GM12878 (cell line): Measurements from ENCODE around the gene CREBBP. TPM values are rescaled to one million over a fixed set of nuclear protein-coding genes. Genes with fewer than 3 reads are reported as not detected.
A peak's percentile ranks its signal among the peaks of the same experiment; 100 is the strongest.

ENCODE experiments used
- ATAC-seq: fragments of 200-7000 bp; cut with Tn5 transposase; 3 replicates; pipeline ENCODE4 v1.9.1; 2020; ENCODE audit warnings: mild to moderate bottlenecking, moderate library complexity
- BruUV-seq: library from RNA; stranded (reverse); fragments of 400-500 nt; replicated peaks from 2 replicates; lab custom pipeline; 2021; lab: Mats Ljungman, UMichigan
- CTCF ChIA-PET: fragments of 300-600 bp; sonication (Branson Sonifier 250); formaldehyde crosslinking; extraction: SDS; loops from one replicate; lab custom pipeline; 2021; ENCODE audit warnings: inconsistent platforms; lab: Yijun Ruan, JAX
- POLR2A ChIA-PET: fragments of 350-600 bp; formaldehyde crosslinking; extraction: SDS; loops from one replicate; lab custom pipeline; 2021; ENCODE audit warnings: inconsistent platforms; lab: Charles Lee
- RAD21 ChIA-PET: fragments of 300-600 bp; sonication (Branson Sonifier 250); formaldehyde crosslinking; loops from one replicate; lab custom pipeline; 2023; ENCODE audit warnings: antibody characterized with exemption; ENCODE audit not compliant: unreplicated experiment; lab: Charles Lee
- SMC1A ChIA-PET: fragments of 300-600 bp; sonication (Branson Sonifier 250); formaldehyde crosslinking; loops from one replicate; lab custom pipeline; 2023; ENCODE audit not compliant: unreplicated experiment, uncharacterized antibody; lab: Charles Lee
- DNase-seq: peaks from one replicate; pipeline ENCODE4 v3.0.0-alpha.2; 2011; ENCODE audit warnings: low read depth, low spot score
- FAIRE-seq: peaks from 3 replicates; lab custom pipeline; 2011; peaks lifted over from hg19 to GRCh38; lab: Jason Lieb, UNC
- H2AFZ ChIP-seq: 2 replicates; pipeline ENCODE4 v1.6.0; 2011; ENCODE audit warnings: low read depth, low read length, control low read depth; ENCODE audit not compliant: control insufficient read depth
- H3K27ac ChIP-seq: 2 replicates; pipeline ENCODE4 v1.5.1; 2011; ENCODE audit warnings: control low read depth; ENCODE audit not compliant: control insufficient read depth, insufficient read depth
- H3K27me3 ChIP-seq, 2 experiments: replicated peaks in 1 of 2; 2 replicates each; pipeline versions ENCODE4 v1.6.0 to v1.6.1; 2011; ENCODE audit warnings: low read length in 1 of 2; ENCODE audit not compliant: control insufficient read depth in 2 of 2, insufficient read depth in 2 of 2
- H3K36me3 ChIP-seq, 2 experiments: 2 replicates each; pipeline ENCODE4 v1.5.1; 2011; ENCODE audit warnings: low read length in 1 of 2; ENCODE audit not compliant: control insufficient read depth in 2 of 2, insufficient read depth in 2 of 2
- H3K4me1 ChIP-seq: 2 replicates; pipeline ENCODE4 v1.6.1; 2011; ENCODE audit warnings: mild to moderate bottlenecking, low read length, moderate library complexity, mixed read lengths; ENCODE audit not compliant: control insufficient read depth, insufficient read depth
- H3K4me2 ChIP-seq: 2 replicates; pipeline ENCODE4 v1.6.0; 2011; ENCODE audit warnings: control low read depth; ENCODE audit not compliant: control insufficient read depth, insufficient read depth
- H3K4me3 ChIP-seq: fragments of 200-600 bp; sonication (generic); 2 replicates; pipeline ENCODE4 v1.5.1; 2016
- H3K79me2 ChIP-seq: 2 replicates; pipeline ENCODE4 v1.6.0; 2011; ENCODE audit warnings: low read length; ENCODE audit not compliant: control insufficient read depth, insufficient read depth
- H3K9ac ChIP-seq: 2 replicates; pipeline ENCODE4 v1.8.0; 2011; ENCODE audit warnings: low read length, control low read depth, mixed read lengths; ENCODE audit not compliant: control insufficient read depth, insufficient read depth
- H3K9me3 ChIP-seq: replicated peaks from 3 replicates; pipeline ENCODE4 v1.5.1; 2011; ENCODE audit warnings: mild to moderate bottlenecking, low read length; ENCODE audit not compliant: control insufficient read depth, insufficient read depth
- H4K20me1 ChIP-seq: 2 replicates; pipeline ENCODE4 v1.6.0; 2011; ENCODE audit not compliant: control insufficient read depth, insufficient read depth
- EGR1 ChIP-seq, 2 experiments: IDR thresholded peaks; 1 replicate in 1 of 2; 2 replicates in 1 of 2; pipeline ENCODE4 v1.6.1; 2011 to 2012; ENCODE audit warnings: low read depth in 2 of 2, low read length in 2 of 2, borderline replicate concordance in 1 of 2, mild to moderate bottlenecking in 1 of 2, moderate library complexity in 1 of 2
- EP300 ChIP-seq, 2 experiments: fragments of 150-350 bp in 1 of 2; IDR thresholded peaks; 2 replicates each; pipeline ENCODE4 v1.6.1; 2011 to 2012; ENCODE audit warnings: low read depth in 2 of 2, low read length in 2 of 2, borderline replicate concordance in 1 of 2, improper control_type of control experiment in 1 of 2, inconsistent platforms in 1 of 2; ENCODE audit not compliant: control insufficient read depth in 1 of 2
- ESRRA ChIP-seq: IDR thresholded peaks from 2 replicates; pipeline ENCODE4 v1.6.1; 2012; ENCODE audit warnings: mild to moderate bottlenecking, low read length, improper control_type of control experiment
- FOS ChIP-seq: IDR thresholded peaks from 3 replicates; pipeline ENCODE4 v1.6.1; 2011; ENCODE audit warnings: borderline replicate concordance; ENCODE audit not compliant: insufficient read length; ENCODE audit errors: extremely low read depth
- FOXK2 ChIP-seq: fragments of 450-650 bp; IDR thresholded peaks from 2 replicates; pipeline ENCODE4 v1.6.1; 2017; ENCODE audit warnings: mild to moderate bottlenecking, moderate library complexity
- MYB ChIP-seq: fragments of 150-350 bp; IDR thresholded peaks from 2 replicates; pipeline ENCODE4 v1.6.1; 2014; ENCODE audit warnings: mild to moderate bottlenecking, low read depth, low read length, borderline replicate concordance
- NFIC ChIP-seq: IDR thresholded peaks from 2 replicates; pipeline ENCODE4 v1.6.1; 2012; ENCODE audit warnings: low read depth, mild to moderate bottlenecking, inconsistent platforms, low read length, moderate library complexity
- NFYB ChIP-seq: IDR thresholded peaks from 2 replicates; pipeline ENCODE4 v1.6.1; 2011; ENCODE audit warnings: low read depth, mild to moderate bottlenecking, low read length, improper control_type of control experiment, moderate library complexity; ENCODE audit not compliant: insufficient read depth
- NKRF ChIP-seq: fragments of 450-650 bp; conservative IDR thresholded peaks from 2 replicates; pipeline ENCODE4 v1.6.1; 2017; ENCODE audit warnings: mild to moderate bottlenecking, moderate library complexity
- NRF1 ChIP-seq: conservative IDR thresholded peaks from 2 replicates; pipeline ENCODE4 v1.6.1; 2011; ENCODE audit warnings: mild to moderate bottlenecking, low read depth, low read length, improper control_type of control experiment
- POU2F2 ChIP-seq: IDR thresholded peaks from 3 replicates; pipeline ENCODE4 v1.6.1; 2011; ENCODE audit warnings: low read depth, mild to moderate bottlenecking, low read length, borderline replicate concordance
- ZBED1 ChIP-seq: IDR thresholded peaks from 2 replicates; pipeline ENCODE4 v1.6.1; 2016; ENCODE audit warnings: borderline replicate concordance
- WGBS: methylation state at CpG from one replicate; pipeline ENCODE4 v1.1.6; 2016; ENCODE audit warnings: low lambda C conversion rate; ENCODE audit not compliant: insufficient replicate concordance, insufficient coverage; ENCODE audit errors: missing lambda C conversion rate; 5-methylcytosine and 5-hydroxymethylcytosine counted together
- in situ Hi-C: fragments of 300-500 bp; cut with MboI; formaldehyde crosslinking; loops from 9 replicates; pipeline ENCODE4 v1.14.3; 2018; ENCODE audit warnings: mixed read lengths
- intact Hi-C: fragments of 100-400 bp; cut with micrococcal nuclease; formaldehyde crosslinking; loops from one replicate; pipeline ENCODE4 v1.14.2; 2022; ENCODE audit not compliant: unreplicated experiment
- polyA plus RNA-seq, 11 experiments: library from polyadenylated mRNA; depleted of rRNA in 4 of 11; unstranded in 6 of 11; stranded (reverse) in 5 of 11; fragments of >200 nt; fragmentation: Nextera tagmentation in 4 of 11; fragmentation: Illumina TruSeq in 1 of 11; extraction: Ambion mirVana in 4 of 11; extraction: Trizol in 1 of 11; gene quantifications; 1 replicate in 1 of 11; 2 replicates in 10 of 11; pipeline versions ENCODE4 v1.2.1 to v1.2.3, GENCODE V29; 2011 to 2016; ENCODE audit warnings: inconsistent platforms in 2 of 11, missing spikeins in 2 of 11, low read depth in 1 of 11
- total RNA-seq, 4 experiments: library from RNA; depleted of rRNA in 3 of 4; stranded (reverse); fragments of >200 nt in 3 of 4; fragmentation: Illumina TruSeq in 1 of 4; extraction: Trizol in 1 of 4; gene quantifications; 2 replicates each; pipeline versions ENCODE4 v1.2.1 to v1.2.3, GENCODE V29; 2013 to 2021
- TF ChIP-seq, protein P1 (sequence below), 3 experiments: IDR thresholded peaks in 2 of 3; conservative IDR thresholded peaks in 1 of 3; 2 replicates each; pipeline ENCODE4 v1.5.1; 2011; ENCODE audit warnings: low read depth in 3 of 3, low read length in 3 of 3, mild to moderate bottlenecking in 3 of 3, control low read depth in 2 of 3, moderate library complexity in 2 of 3, inconsistent platforms in 1 of 3, mixed read lengths in 1 of 3; ENCODE audit not compliant: control insufficient read depth in 2 of 3, insufficient read depth in 1 of 3; ENCODE audit errors: extremely low read depth in 1 of 3

CREBBP gene
- total and polyA plus RNA-seq, 10 of the 15 experiments (the other 5 are each of a cell fraction or from before 2014, with no cell fraction given) = 3.4 to 32.7 (median 7.9) TPM

DNA sequence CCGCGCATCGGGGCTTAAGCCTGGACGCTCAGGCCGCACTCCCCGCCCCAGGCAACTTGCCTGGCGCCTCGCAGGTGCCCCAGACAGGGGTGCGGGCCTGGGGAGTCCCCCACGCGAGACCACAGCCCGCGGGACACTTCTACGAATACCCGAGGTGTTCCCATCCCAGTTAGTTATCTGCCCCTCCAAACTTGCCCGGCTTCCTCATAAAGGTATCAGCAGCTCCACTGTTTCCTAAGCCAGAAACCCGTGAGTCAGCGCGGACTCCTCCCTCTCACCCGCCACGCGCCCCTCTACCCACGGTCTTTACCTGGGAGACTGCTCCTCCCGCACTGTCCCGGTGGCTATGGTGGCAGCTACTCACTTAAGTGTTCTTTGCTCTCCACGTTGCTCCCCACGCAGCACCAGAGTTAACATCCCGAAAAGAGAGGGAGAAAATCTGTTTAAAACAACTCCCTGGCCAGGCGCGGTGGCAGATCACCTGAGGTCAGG is 1.0 kb upstream of the CREBBP start (continued):
- TF ChIP-seq ESRRA (no peak), NFYB (no peak)

- DNase-seq (no peak), FAIRE-seq (no peak), ATAC-seq (peak; percentile 71)
- RAD21 ChIA-PET = interaction anchor here (1.0 to 7.1 kb wide), 8 partner anchors 8 to 163 kb away, joined by 3 to 49 read pairs (median 4); partner anchors contain the start of gene TRAP1
- BruUV-seq = no TSS peak
- WGBS = 0% methylated on average over 7 of the region's 117 CpGs
- Histone ChIP-seq H3K79me2 (peaks cover 48% of the 10 kb centered on the region), H3K27ac (peak overlapping the region; percentile 60), H3K4me1 (peaks cover 11% of the 10 kb centered on the region), H3K4me2 (no peak overlapping the region; the same call in 1 of the 2 replicates), H2AFZ (no peak overlapping the region), H3K9me3 (no peaks in the 10 kb centered on the region), H3K4me3 (peak overlapping the region; percentile 80), H4K20me1 (peaks cover 12% of the 10 kb centered on the region; the same call in 1 of the 2 replicates), H3K9ac (peak overlapping the region; percentile 79), H3K27me3 (no peaks in the 10 kb centered on the region), H3K36me3 (no peaks in the 10 kb centered on the region; a peak in 1 of 4 replicates)
- SMC1A ChIA-PET = interaction anchor here (1.0 to 7.6 kb wide), 6 partner anchors 18 to 189 kb away, joined by 3 to 160 read pairs (median 6); no protein-coding TSS in a partner anchor
- CTCF ChIA-PET = interaction anchor here (0.6 to 3.4 kb wide), 7 partner anchors 80 to 374 kb away, joined by 3 to 16 read pairs (median 5); no protein-coding TSS in a partner anchor
- in situ Hi-C loops = loop anchor here (5.0 kb wide), 1 partner anchor 188 kb away; no protein-coding TSS in a partner anchor
- intact Hi-C loops = loop anchor here (2.0 to 5.0 kb wide), 3 partner anchors 93 to 372 kb away; no protein-coding TSS in a partner anchor
- POLR2A ChIA-PET = interaction anchor here (1.2 to 3.5 kb wide), 2 partner anchors 18 to 22 kb away, joined by 3 to 22 read pairs; no protein-coding TSS in a partner anchor
- no peak for TF ChIP-seq FOXK2
- TF ChIP-seq FOS = no peak
- TF ChIP-seq, protein P1, sequence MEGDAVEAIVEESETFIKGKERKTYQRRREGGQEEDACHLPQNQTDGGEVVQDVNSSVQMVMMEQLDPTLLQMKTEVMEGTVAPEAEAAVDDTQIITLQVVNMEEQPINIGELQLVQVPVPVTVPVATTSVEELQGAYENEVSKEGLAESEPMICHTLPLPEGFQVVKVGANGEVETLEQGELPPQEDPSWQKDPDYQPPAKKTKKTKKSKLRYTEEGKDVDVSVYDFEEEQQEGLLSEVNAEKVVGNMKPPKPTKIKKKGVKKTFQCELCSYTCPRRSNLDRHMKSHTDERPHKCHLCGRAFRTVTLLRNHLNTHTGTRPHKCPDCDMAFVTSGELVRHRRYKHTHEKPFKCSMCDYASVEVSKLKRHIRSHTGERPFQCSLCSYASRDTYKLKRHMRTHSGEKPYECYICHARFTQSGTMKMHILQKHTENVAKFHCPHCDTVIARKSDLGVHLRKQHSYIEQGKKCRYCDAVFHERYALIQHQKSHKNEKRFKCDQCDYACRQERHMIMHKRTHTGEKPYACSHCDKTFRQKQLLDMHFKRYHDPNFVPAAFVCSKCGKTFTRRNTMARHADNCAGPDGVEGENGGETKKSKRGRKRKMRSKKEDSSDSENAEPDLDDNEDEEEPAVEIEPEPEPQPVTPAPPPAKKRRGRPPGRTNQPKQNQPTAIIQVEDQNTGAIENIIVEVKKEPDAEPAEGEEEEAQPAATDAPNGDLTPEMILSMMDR (IDR thresholded peaks at IDR 0.05 in 2 of 3, conservative IDR thresholded peaks at IDR 0.05 in 1 of 3; ENCODE audit: control insufficient read depth in 2 of 3, extremely low read depth in 1 of 3, insufficient read depth in 1 of 3, low read depth in 3 of 3, low read length in 3 of 3) = peak in 2 of 3 experiments; percentile 7 to 43; a peak in 2 of 6 replicates
- no peak for TF ChIP-seq POU2F2
- TF ChIP-seq EGR1 (IDR thresholded peaks at IDR 0.05; ENCODE audit: borderline replicate concordance in 1 of 2, low read depth in 2 of 2, low read length in 2 of 2) = peak in 1 of 2 experiments; percentile 70; a peak in 1 of 3 replicates
- no peak for TF ChIP-seq NFIC
- no peak for TF ChIP-seq MYB
- no peak for TF ChIP-seq EP300 (IDR thresholded peaks at IDR 0.05; ENCODE audit: borderline replicate concordance in 1 of 2, control insufficient read depth in 1 of 2, low read depth in 2 of 2, low read length in 2 of 2)
- TF ChIP-seq NKRF = 0 out of 2 replicates have a peak, but pooled peaks have one; percentile 36
- no peak for TF ChIP-seq NRF1
- TF ChIP-seq ZBED1 = no peak
These were observed 487 bp downstream of the CREBBP start for GRCh38 chr16:3879887-3880564.
